Effector memory CD4-positive, alpha-beta T cell (primary cell): ENCODE data around the gene HMGXB3.

Source experiments
- DNase-seq, 3 donors: peaks; one replicate each; pipeline ENCODE4 v3.0.0-alpha.2; 2020
- H3K27ac ChIP-seq: 2 replicates; pipeline ENCODE4 v1.7.0; 2013; ENCODE audit warnings: mild to moderate bottlenecking, low read length, moderate library complexity; ENCODE audit not compliant: insufficient read depth, poor library complexity, severe bottlenecking
- H3K27me3 ChIP-seq: replicated peaks from 2 replicates; pipeline ENCODE4 v1.7.0; 2013; ENCODE audit warnings: mild to moderate bottlenecking, low read length; ENCODE audit not compliant: insufficient read depth, control insufficient read depth, poor library complexity, severe bottlenecking
- H3K36me3 ChIP-seq: 2 replicates; pipeline ENCODE4 v1.7.0; 2013; ENCODE audit warnings: mild to moderate bottlenecking, low read length, moderate library complexity; ENCODE audit not compliant: control insufficient read depth, insufficient read depth
- H3K4me1 ChIP-seq: 2 replicates; pipeline ENCODE4 v1.7.0; 2013; ENCODE audit warnings: low read length, mild to moderate bottlenecking; ENCODE audit not compliant: control insufficient read depth, insufficient read depth, poor library complexity, severe bottlenecking
- H3K4me3 ChIP-seq: 2 replicates; pipeline ENCODE4 v1.7.0; 2013; ENCODE audit warnings: low read length, low read depth, mild to moderate bottlenecking; ENCODE audit not compliant: insufficient read depth, poor library complexity, severe bottlenecking
- H3K9me3 ChIP-seq: 2 replicates; pipeline ENCODE4 v1.7.0; 2013; ENCODE audit warnings: mild to moderate bottlenecking, low read length, moderate library complexity; ENCODE audit not compliant: control insufficient read depth

The HMGXB3 gene

GRCh38 chr5:150073086-150073625 is 72.6 kb downstream of the HMGXB3 start:
- DNase-seq = no peak
- Histone ChIP-seq H3K4me1 (no peaks in the 10 kb centered on the region), H3K27me3 (no peaks in the 10 kb centered on the region), H3K27ac (no peak overlapping the region), H3K9me3 (no peaks in the 10 kb centered on the region), H3K36me3 (no peaks in the 10 kb centered on the region), H3K4me3 (no peak overlapping the region)

- Histone ChIP-seq H3K36me3 (no peaks in the 10 kb centered on the region), H3K27me3 (no peaks in the 10 kb centered on the region), H3K4me3 (no peak overlapping the region), H3K4me1 (no peaks in the 10 kb centered on the region), H3K27ac (no peak overlapping the region), H3K9me3 (no peaks in the 10 kb centered on the region)
- no peak for DNase-seq
Observed at GRCh38 chr5:150073677-150074076, 73.1 kb downstream of the HMGXB3 start.

GRCh38 chr5:150075233-150075632 is 74.7 kb downstream of the HMGXB3 start:
- Histone ChIP-seq H3K4me1 (no peaks in the 10 kb centered on the region), H3K36me3 (no peaks in the 10 kb centered on the region), H3K27me3 (no peaks in the 10 kb centered on the region), H3K27ac (no peak overlapping the region), H3K4me3 (no peak overlapping the region), H3K9me3 (no peaks in the 10 kb centered on the region)
- no peak for DNase-seq

GRCh38 chr5:150075806-150076205 is 75.3 kb downstream of the HMGXB3 start:
- Histone ChIP-seq H3K4me1 (no peaks in the 10 kb centered on the region), H3K27me3 (no peaks in the 10 kb centered on the region), H3K36me3 (no peaks in the 10 kb centered on the region), H3K27ac (no peak overlapping the region), H3K9me3 (no peaks in the 10 kb centered on the region), H3K4me3 (no peak overlapping the region)
- DNase-seq = no peak

- Histone ChIP-seq H3K36me3 (no peaks in the 10 kb centered on the region), H3K9me3 (no peaks in the 10 kb centered on the region), H3K27me3 (no peaks in the 10 kb centered on the region), H3K27ac (no peak overlapping the region), H3K4me3 (no peak overlapping the region), H3K4me1 (no peaks in the 10 kb centered on the region)
- no peak for DNase-seq
Observed at GRCh38 chr5:150077060-150077459, 76.5 kb downstream of the HMGXB3 start.

GRCh38 chr5:150077996-150078801 is 77.7 kb downstream of the HMGXB3 start:
- H3K36me3 ChIP-seq = no peaks in the 10 kb centered on the region
- H3K4me1 ChIP-seq = no peaks in the 10 kb centered on the region
- H3K27me3 ChIP-seq = peaks cover 6% of the 10 kb centered on the region
- no peak overlapping the region for H3K4me3 ChIP-seq
- no peak overlapping the region for H3K27ac ChIP-seq
- no peaks in the 10 kb centered on the region for H3K9me3 ChIP-seq
- DNase-seq = no peak

- H3K4me3 ChIP-seq = no peak overlapping the region
- no peaks in the 10 kb centered on the region for H3K36me3 ChIP-seq
- no peak overlapping the region for H3K27ac ChIP-seq
- H3K27me3 ChIP-seq = peaks cover 11% of the 10 kb centered on the region
- H3K9me3 ChIP-seq = no peaks in the 10 kb centered on the region
- no peak for DNase-seq
- no peaks in the 10 kb centered on the region for H3K4me1 ChIP-seq
Observed at GRCh38 chr5:150078802-150079689, 78.5 kb downstream of the HMGXB3 start.

- Histone ChIP-seq H3K36me3 (no peaks in the 10 kb centered on the region), H3K4me1 (no peaks in the 10 kb centered on the region), H3K9me3 (no peaks in the 10 kb centered on the region), H3K27me3 (peaks cover 11% of the 10 kb centered on the region), H3K4me3 (no peak overlapping the region), H3K27ac (no peak overlapping the region)
- no peak for DNase-seq
Observed at GRCh38 chr5:150079909-150080461, 79.4 kb downstream of the HMGXB3 start.

- Histone ChIP-seq H3K27ac (no peak overlapping the region), H3K36me3 (no peaks in the 10 kb centered on the region), H3K27me3 (peaks cover 11% of the 10 kb centered on the region), H3K4me3 (no peak overlapping the region), H3K4me1 (no peaks in the 10 kb centered on the region), H3K9me3 (no peaks in the 10 kb centered on the region)
- no peak for DNase-seq
Observed at GRCh38 chr5:150080696-150081435, 80.3 kb downstream of the HMGXB3 start.
